SU-DHL-6 (cell line): Measurements from ENCODE around the gene PNMA1.

Experiments used
- EZH2phosphoT487 ChIP-seq: fragments of 200-600 bp; sonication (generic), shearing (Covaris generic); conservative IDR thresholded peaks from 2 replicates; pipeline ENCODE4 v1.6.1; 2018; ENCODE audit warnings: mild to moderate bottlenecking, antibody characterized with exemption, low read length, moderate library complexity, mixed read lengths
- TF ChIP-seq, protein P1 (sequence below): fragments of 200-600 bp; sonication (generic); IDR thresholded peaks from one replicate; pipeline ENCODE4 v1.5.1; 2017; ENCODE audit warnings: antibody characterized with exemption, mild to moderate bottlenecking, low read length, moderate library complexity; ENCODE audit not compliant: insufficient read depth, poor library complexity, severe bottlenecking

GRCh38 chr14:73753124-73753886 is 39.1 kb upstream of the PNMA1 start:
- TF ChIP-seq, protein P1, sequence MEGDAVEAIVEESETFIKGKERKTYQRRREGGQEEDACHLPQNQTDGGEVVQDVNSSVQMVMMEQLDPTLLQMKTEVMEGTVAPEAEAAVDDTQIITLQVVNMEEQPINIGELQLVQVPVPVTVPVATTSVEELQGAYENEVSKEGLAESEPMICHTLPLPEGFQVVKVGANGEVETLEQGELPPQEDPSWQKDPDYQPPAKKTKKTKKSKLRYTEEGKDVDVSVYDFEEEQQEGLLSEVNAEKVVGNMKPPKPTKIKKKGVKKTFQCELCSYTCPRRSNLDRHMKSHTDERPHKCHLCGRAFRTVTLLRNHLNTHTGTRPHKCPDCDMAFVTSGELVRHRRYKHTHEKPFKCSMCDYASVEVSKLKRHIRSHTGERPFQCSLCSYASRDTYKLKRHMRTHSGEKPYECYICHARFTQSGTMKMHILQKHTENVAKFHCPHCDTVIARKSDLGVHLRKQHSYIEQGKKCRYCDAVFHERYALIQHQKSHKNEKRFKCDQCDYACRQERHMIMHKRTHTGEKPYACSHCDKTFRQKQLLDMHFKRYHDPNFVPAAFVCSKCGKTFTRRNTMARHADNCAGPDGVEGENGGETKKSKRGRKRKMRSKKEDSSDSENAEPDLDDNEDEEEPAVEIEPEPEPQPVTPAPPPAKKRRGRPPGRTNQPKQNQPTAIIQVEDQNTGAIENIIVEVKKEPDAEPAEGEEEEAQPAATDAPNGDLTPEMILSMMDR, result no peak
- TF ChIP-seq EZH2phosphoT487, result no peak
